Measurements from ENCODE around the gene CREBBP.

CREBBP gene

GRCh38 chr16:3727806-3728381 is 152.6 kb downstream of the CREBBP start:
- TF ChIP-seq ZFX (IDR thresholded peaks at IDR 0.05; ENCODE audit: borderline replicate concordance): no peak
- TF ChIP-seq CTCF (IDR thresholded peaks at IDR 0.05): no peak
- H3K27ac ChIP-seq: no peak overlapping the region

GRCh38 chr16:3726021-3726687 is 154.4 kb downstream of the CREBBP start:
- H3K27ac ChIP-seq: no peak overlapping the region
- no peak for TF ChIP-seq ZFX (IDR thresholded peaks at IDR 0.05; ENCODE audit: borderline replicate concordance)
- no peak for TF ChIP-seq CTCF (IDR thresholded peaks at IDR 0.05)

- no peak overlapping the region for H3K27ac ChIP-seq
- TF ChIP-seq CTCF (IDR thresholded peaks at IDR 0.05): no peak
- TF ChIP-seq ZFX (IDR thresholded peaks at IDR 0.05; ENCODE audit: borderline replicate concordance): no peak
These were observed 155.2 kb downstream of the CREBBP start for GRCh38 chr16:3725276-3725675.

GRCh38 chr16:3722508-3722907 is 158.0 kb downstream of the CREBBP start:
- H3K27ac ChIP-seq: no peak overlapping the region
- TF ChIP-seq ZFX (IDR thresholded peaks at IDR 0.05; ENCODE audit: borderline replicate concordance) (no peak), CTCF (IDR thresholded peaks at IDR 0.05) (no peak)

- H3K27ac ChIP-seq: no peak overlapping the region
- TF ChIP-seq CTCF (IDR thresholded peaks at IDR 0.05): no peak
- TF ChIP-seq ZFX (IDR thresholded peaks at IDR 0.05; ENCODE audit: borderline replicate concordance): no peak
These were observed 160.1 kb downstream of the CREBBP start for GRCh38 chr16:3720418-3720817.

GRCh38 chr16:3718628-3719027 is 161.9 kb downstream of the CREBBP start:
- TF ChIP-seq ZFX (IDR thresholded peaks at IDR 0.05; ENCODE audit: borderline replicate concordance): no peak
- TF ChIP-seq CTCF (IDR thresholded peaks at IDR 0.05): no peak
- no peak overlapping the region for H3K27ac ChIP-seq

- no peak for TF ChIP-seq ZFX (IDR thresholded peaks at IDR 0.05; ENCODE audit: borderline replicate concordance)
- no peak for TF ChIP-seq CTCF (IDR thresholded peaks at IDR 0.05)
- peak overlapping the region; percentile 73 for H3K27ac ChIP-seq
These were observed 162.5 kb downstream of the CREBBP start for GRCh38 chr16:3718019-3718391.
